ENCODE data around the gene NLN. TPM values are rescaled to one million over a fixed set of nuclear protein-coding genes. Genes with fewer than 3 reads are reported as not detected.
A peak's percentile ranks its signal among the peaks of the same experiment; 100 is the strongest.

Gene NLN
- total and polyA plus RNA-seq, 2 donors from 2014 or later: 6.2 to 25.0 TPM

DNA sequence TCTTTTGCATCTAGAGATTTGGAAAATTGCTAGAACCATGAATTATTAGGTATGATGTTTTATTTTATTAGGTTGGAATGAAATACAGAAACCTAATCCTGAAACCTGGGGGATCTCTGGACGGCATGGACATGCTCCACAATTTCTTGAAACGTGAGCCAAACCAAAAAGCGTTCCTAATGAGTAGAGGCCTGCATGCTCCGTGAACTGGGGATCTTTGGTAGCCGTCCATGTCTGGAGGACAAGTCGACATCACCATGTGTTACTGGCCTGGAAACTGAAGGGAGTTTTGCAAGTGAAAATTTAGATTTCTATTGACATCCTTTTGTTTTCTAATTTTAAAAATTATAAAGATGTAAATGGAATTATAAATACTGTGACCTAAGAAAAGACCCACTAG is 100.7 kb downstream of the NLN start:
- peak in 3 of 5 donors; percentile 16 to 38 (median 38) for DNase-seq
- intact Hi-C loops (cut with DNase I): no loop called here
- Histone ChIP-seq H3K4me1 (ENCODE audit: control insufficient read depth in 2 of 3, insufficient read depth in 2 of 3, low read depth in 1 of 3, low read length in 3 of 3) (peaks cover 0 to 4% (median 0%) of the 10 kb centered on the region in 3 donors), H3K36me3 (ENCODE audit: control insufficient read depth in 2 of 3, insufficient read depth in 3 of 3, low read length in 3 of 3) (no peaks in the 10 kb centered on the region), H3K9ac (ENCODE audit: low read length in 3 of 3) (no peak overlapping the region), H3K9me3 (ENCODE audit: control insufficient read depth in 2 of 3, insufficient read depth in 1 of 3, low read length in 3 of 3) (no peaks in the 10 kb centered on the region), H3K4me3 (ENCODE audit: low read length in 3 of 3) (no peak overlapping the region), H3K27me3 (ENCODE audit: control insufficient read depth, insufficient read depth, low read length) (no peaks in the 10 kb centered on the region), H3K27ac (ENCODE audit: low read depth in 2 of 2, low read length in 2 of 2) (peak overlapping the region in 1 of 2 donors; percentile 37)
- TF ChIP-seq, protein P1, sequence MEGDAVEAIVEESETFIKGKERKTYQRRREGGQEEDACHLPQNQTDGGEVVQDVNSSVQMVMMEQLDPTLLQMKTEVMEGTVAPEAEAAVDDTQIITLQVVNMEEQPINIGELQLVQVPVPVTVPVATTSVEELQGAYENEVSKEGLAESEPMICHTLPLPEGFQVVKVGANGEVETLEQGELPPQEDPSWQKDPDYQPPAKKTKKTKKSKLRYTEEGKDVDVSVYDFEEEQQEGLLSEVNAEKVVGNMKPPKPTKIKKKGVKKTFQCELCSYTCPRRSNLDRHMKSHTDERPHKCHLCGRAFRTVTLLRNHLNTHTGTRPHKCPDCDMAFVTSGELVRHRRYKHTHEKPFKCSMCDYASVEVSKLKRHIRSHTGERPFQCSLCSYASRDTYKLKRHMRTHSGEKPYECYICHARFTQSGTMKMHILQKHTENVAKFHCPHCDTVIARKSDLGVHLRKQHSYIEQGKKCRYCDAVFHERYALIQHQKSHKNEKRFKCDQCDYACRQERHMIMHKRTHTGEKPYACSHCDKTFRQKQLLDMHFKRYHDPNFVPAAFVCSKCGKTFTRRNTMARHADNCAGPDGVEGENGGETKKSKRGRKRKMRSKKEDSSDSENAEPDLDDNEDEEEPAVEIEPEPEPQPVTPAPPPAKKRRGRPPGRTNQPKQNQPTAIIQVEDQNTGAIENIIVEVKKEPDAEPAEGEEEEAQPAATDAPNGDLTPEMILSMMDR (IDR thresholded peaks at IDR 0.05; ENCODE audit: borderline replicate concordance, extremely low read depth, insufficient read depth): no peak
- no peak for FAIRE-seq

- FAIRE-seq (no peak), DNase-seq (no peak)
- TF ChIP-seq, protein P1 (IDR thresholded peaks at IDR 0.05; ENCODE audit: borderline replicate concordance, extremely low read depth, insufficient read depth): no peak
- Histone ChIP-seq H3K27me3 (ENCODE audit: control insufficient read depth, insufficient read depth, low read length) (no peaks in the 10 kb centered on the region), H3K27ac (ENCODE audit: low read depth in 2 of 2, low read length in 2 of 2) (peak overlapping the region; percentile 63 to 71), H3K9ac (ENCODE audit: low read length in 3 of 3) (no peak overlapping the region), H3K4me3 (ENCODE audit: low read length in 3 of 3) (no peak overlapping the region), H3K4me1 (ENCODE audit: control insufficient read depth in 2 of 3, insufficient read depth in 2 of 3, low read depth in 1 of 3, low read length in 3 of 3) (no peaks in the 10 kb centered on the region), H3K36me3 (ENCODE audit: control insufficient read depth in 2 of 3, insufficient read depth in 3 of 3, low read length in 3 of 3) (no peaks in the 10 kb centered on the region), H3K9me3 (ENCODE audit: control insufficient read depth in 2 of 3, insufficient read depth in 1 of 3, low read length in 3 of 3) (no peaks in the 10 kb centered on the region)
- intact Hi-C loops (cut with DNase I): no loop called here
These were observed 101.2 kb downstream of the NLN start for GRCh38 chr5:65823204-65823603.

GRCh38 chr5:65823845-65824445 is 101.9 kb downstream of the NLN start:
- TF ChIP-seq, protein P1 (IDR thresholded peaks at IDR 0.05; ENCODE audit: borderline replicate concordance, extremely low read depth, insufficient read depth): no peak
- FAIRE-seq: no peak
- Histone ChIP-seq H3K4me3 (ENCODE audit: low read length in 3 of 3) (no peak overlapping the region), H3K27ac (ENCODE audit: low read depth in 2 of 2, low read length in 2 of 2) (peak overlapping the region; percentile 63 to 71), H3K9me3 (ENCODE audit: control insufficient read depth in 2 of 3, insufficient read depth in 1 of 3, low read length in 3 of 3) (no peaks in the 10 kb centered on the region), H3K27me3 (ENCODE audit: control insufficient read depth, insufficient read depth, low read length) (no peaks in the 10 kb centered on the region), H3K9ac (ENCODE audit: low read length in 3 of 3) (no peak overlapping the region), H3K4me1 (ENCODE audit: control insufficient read depth in 2 of 3, insufficient read depth in 2 of 3, low read depth in 1 of 3, low read length in 3 of 3) (no peaks in the 10 kb centered on the region), H3K36me3 (ENCODE audit: control insufficient read depth in 2 of 3, insufficient read depth in 3 of 3, low read length in 3 of 3) (no peaks in the 10 kb centered on the region)
- no peak for DNase-seq
- intact Hi-C loops (cut with DNase I): no loop called here

All from kidney (tissue), 14 donors.